ENCODE data around the gene CABP7.

The CABP7 gene

GRCh38 chr22:29719899-29720645, at the start of gene CABP7:
Gene CABP7 (plus strand): TSS chr22:29720003. CDS start chr22:29720425, 422 bp downstream.
- no peak for DNase-seq

- DNase-seq = no peak
These were observed 49.2 kb upstream of the CABP7 start for GRCh38 chr22:29670626-29671025.

- DNase-seq = no peak
These were observed 46.3 kb upstream of the CABP7 start for GRCh38 chr22:29673361-29674066.

GRCh38 chr22:29674121-29674520, 45.7 kb upstream of the CABP7 start:
- no peak for DNase-seq

GRCh38 chr22:29679316-29679715, 40.5 kb upstream of the CABP7 start:
- DNase-seq = no peak

- DNase-seq = no peak
These were observed 36.3 kb upstream of the CABP7 start for GRCh38 chr22:29683536-29683935.

- DNase-seq = no peak
These were observed 35.6 kb upstream of the CABP7 start for GRCh38 chr22:29684244-29684643.

- no peak for DNase-seq
These were observed 30.5 kb upstream of the CABP7 start for GRCh38 chr22:29689206-29689879.

- peak; percentile 36 for DNase-seq
These were observed 30.0 kb upstream of the CABP7 start for GRCh38 chr22:29689880-29690213.

- DNase-seq = no peak
These were observed 29.3 kb upstream of the CABP7 start for GRCh38 chr22:29690476-29690875.

- no peak for DNase-seq
These were observed 28.0 kb upstream of the CABP7 start for GRCh38 chr22:29691636-29692326.

GRCh38 chr22:29692327-29692640, 27.5 kb upstream of the CABP7 start:
- no peak for DNase-seq

GRCh38 chr22:29693161-29693560, 26.6 kb upstream of the CABP7 start:
- DNase-seq = no peak

GRCh38 chr22:29693671-29694070, 26.1 kb upstream of the CABP7 start:
- no peak for DNase-seq

- DNase-seq = no peak
These were observed 24.5 kb upstream of the CABP7 start for GRCh38 chr22:29695129-29695926.

- no peak for DNase-seq
These were observed 21.8 kb upstream of the CABP7 start for GRCh38 chr22:29697853-29698598.

GRCh38 chr22:29700206-29700899, 19.4 kb upstream of the CABP7 start:
- no peak for DNase-seq

GRCh38 chr22:29700900-29701154, 19.0 kb upstream of the CABP7 start:
- DNase-seq = no peak

GRCh38 chr22:29701155-29701999, 18.4 kb upstream of the CABP7 start:
- DNase-seq = no peak
